ENCODE measurements around the gene DNMT1. TPM values are rescaled to one million over a fixed set of nuclear protein-coding genes. Genes with fewer than 3 reads are reported as not detected.
A peak's percentile ranks its signal among the peaks of the same experiment; 100 is the strongest.

DNMT1 gene
- total RNA-seq, 2 donors from 2014 or later, result 17.9 to 36.6 TPM

DNA sequence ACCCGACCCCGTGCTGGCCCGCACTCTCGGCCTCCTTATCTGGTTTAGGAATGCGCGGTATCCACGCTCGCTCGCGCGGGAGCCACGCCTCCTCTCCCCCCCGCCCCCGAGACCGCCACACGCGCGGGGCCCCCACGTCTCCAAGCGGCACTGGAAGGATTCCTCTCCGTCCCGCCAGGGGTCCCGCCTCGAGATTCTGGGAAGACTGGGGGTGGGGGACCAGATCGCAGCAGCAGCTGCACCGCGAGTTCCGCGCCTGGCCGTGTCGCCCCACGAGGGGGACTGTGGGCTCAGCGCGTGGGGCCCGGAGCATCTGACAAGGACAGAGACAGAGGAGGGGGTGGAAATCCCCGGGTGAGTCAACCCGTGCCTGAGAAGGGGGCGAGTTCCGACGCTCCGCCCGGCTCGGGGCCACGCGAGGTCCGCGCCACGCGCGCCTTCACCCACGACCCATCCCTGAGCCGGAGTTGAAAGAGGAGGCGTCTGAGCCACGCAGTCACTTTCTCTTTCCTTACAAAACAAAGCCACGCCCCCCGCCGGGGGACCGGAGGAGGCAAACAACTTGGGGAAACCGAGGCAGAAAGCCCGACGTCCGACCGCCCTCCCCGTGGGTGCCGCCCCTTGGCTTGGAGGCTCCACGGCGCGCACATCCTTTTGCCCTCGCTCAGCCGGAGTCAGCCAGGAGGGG lies 35.6 kb upstream of the DNMT1 start:
- Histone ChIP-seq H3K4me3 (peak overlapping the region; percentile 68 to 73), H3K36me3 (replicated peaks in 1 of 2; ENCODE audit: insufficient read depth in 1 of 2, low read depth in 2 of 2) (no peaks in the 10 kb centered on the region), H3K9me3 (no peaks in the 10 kb centered on the region), H3K27ac (peak overlapping the region; percentile 7 to 79 (median 66)), H3K27me3 (no peaks in the 10 kb centered on the region), H3K4me1 (peaks cover 18% of the 10 kb centered on the region)
- ATAC-seq (peak; percentile 5), DNase-seq (peak; percentile 26 to 48 (median 34))
- WGBS, 2 donors, result 1% methylated on average over 18 to 54 of the region's 70 CpGs
- TF ChIP-seq CTCF (IDR thresholded peaks at IDR 0.05) (no peak), POLR2A (IDR thresholded peaks at IDR 0.05) (no peak)
- intact Hi-C loops (cut with DNase I), result no loop called here

- H3K4me1 ChIP-seq, result peaks cover 18% of the 10 kb centered on the region
Observed at GRCh38 chr19:10228920-10229319, 34.2 kb upstream of the DNMT1 start.

GRCh38 chr19:10228393-10228792 lies 33.6 kb upstream of the DNMT1 start:
- WGBS, 2 donors, result 74 to 86% methylated on average over 3 to 4 of the region's 5 CpGs
- no peak overlapping the region for H3K4me3 ChIP-seq
- ATAC-seq (no peak), DNase-seq (no peak)
- H3K27ac ChIP-seq, result no peak overlapping the region
- no peaks in the 10 kb centered on the region for H3K36me3 ChIP-seq (replicated peaks in 1 of 2; ENCODE audit: insufficient read depth in 1 of 2, low read depth in 2 of 2)
- TF ChIP-seq POLR2A (IDR thresholded peaks at IDR 0.05) (no peak), CTCF (IDR thresholded peaks at IDR 0.05) (no peak)
- H3K4me1 ChIP-seq, result peaks cover 18% of the 10 kb centered on the region
- H3K9me3 ChIP-seq, result no peaks in the 10 kb centered on the region
- intact Hi-C loops (cut with DNase I), result no loop called here
- no peaks in the 10 kb centered on the region for H3K27me3 ChIP-seq

More at GRCh38 chr19:10228920-10229319, 34.2 kb upstream of the DNMT1 start:
- no peak overlapping the region for H3K4me3 ChIP-seq
- WGBS, 2 donors, result 63 to 65% methylated on average over 2 of the region's 2 CpGs
- no peaks in the 10 kb centered on the region for H3K36me3 ChIP-seq (replicated peaks in 1 of 2; ENCODE audit: insufficient read depth in 1 of 2, low read depth in 2 of 2)
- no peaks in the 10 kb centered on the region for H3K9me3 ChIP-seq
- H3K27me3 ChIP-seq, result no peaks in the 10 kb centered on the region
- DNase-seq (peak in 1 of 4 donors; percentile 24), ATAC-seq (no peak)
- TF ChIP-seq CTCF (IDR thresholded peaks at IDR 0.05), result peak in 5 of 7 experiments; percentile 21 to 38 (median 28)
- TF ChIP-seq POLR2A (IDR thresholded peaks at IDR 0.05), result no peak
- peak overlapping the region in 1 of 4 donors; percentile 17 for H3K27ac ChIP-seq
- intact Hi-C loops (cut with DNase I), result no loop called here

DNA sequence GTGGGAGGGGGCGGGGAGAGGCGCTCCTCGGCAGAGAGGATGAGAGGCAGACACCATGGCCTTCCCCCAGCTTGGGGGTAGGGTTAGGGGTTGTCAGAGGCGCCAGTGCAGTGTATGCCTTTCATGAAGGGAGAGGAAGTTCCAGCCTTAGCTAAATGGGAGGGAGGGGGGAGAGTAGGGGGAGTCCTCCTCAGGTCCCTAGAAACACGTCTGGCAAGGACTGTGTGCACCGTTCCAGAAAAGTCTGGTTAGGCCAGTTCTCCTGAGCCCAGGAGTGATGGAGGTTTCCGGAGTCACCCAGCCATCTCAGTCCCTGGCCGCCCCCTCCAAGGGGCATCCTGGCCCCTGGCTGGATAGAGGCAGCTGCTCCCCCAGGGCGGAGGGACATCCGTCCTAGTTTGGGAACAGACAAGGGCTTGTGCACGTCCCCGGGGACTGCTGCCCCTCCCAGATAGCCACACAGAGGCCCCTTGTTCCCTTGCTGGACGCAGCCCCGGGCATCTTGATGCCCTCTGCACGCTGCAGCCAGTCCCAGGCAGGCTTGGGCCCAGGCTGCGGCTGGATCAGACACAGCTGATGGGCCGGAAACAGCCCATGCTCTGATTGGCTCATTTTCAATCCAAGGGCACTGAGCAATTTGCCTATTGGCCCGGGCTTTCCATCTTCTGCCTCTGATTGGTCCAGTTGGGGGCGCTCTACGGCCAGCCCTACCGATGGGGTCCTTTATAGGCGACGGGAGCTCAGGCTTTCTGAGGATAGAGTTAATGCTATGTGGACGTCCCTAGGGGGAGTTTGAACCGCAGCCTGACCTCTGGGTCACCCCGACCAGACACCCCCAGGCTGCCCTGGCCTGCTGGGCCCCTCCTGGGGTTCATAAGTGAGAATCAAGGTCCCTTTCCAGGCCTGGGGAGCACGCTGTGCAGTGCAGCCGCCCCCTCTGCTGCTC lies 32.5 kb upstream of the DNMT1 start:
- no peak for ATAC-seq

More for the DNA sequence above, 32.5 kb upstream of the DNMT1 start:
- WGBS, 2 donors, result 74 to 80% methylated on average over 12 to 27 of the region's 28 CpGs
- peaks cover 18% of the 10 kb centered on the region for H3K4me1 ChIP-seq
- intact Hi-C loops (cut with DNase I), result no loop called here
- no peaks in the 10 kb centered on the region for H3K9me3 ChIP-seq
- H3K27me3 ChIP-seq, result no peaks in the 10 kb centered on the region
- H3K27ac ChIP-seq, result peak overlapping the region in 2 of 4 donors; percentile 31 to 48
- no peak for TF ChIP-seq CTCF (IDR thresholded peaks at IDR 0.05)
- TF ChIP-seq POLR2A (IDR thresholded peaks at IDR 0.05), result no peak
- H3K4me3 ChIP-seq, result no peak overlapping the region
- H3K36me3 ChIP-seq (replicated peaks in 1 of 2; ENCODE audit: insufficient read depth in 1 of 2, low read depth in 2 of 2), result no peaks in the 10 kb centered on the region
- DNase-seq, result peak in 1 of 4 donors; percentile 14

All from body of pancreas (tissue), 4 donors.